Smooth muscle cell of the brain vasculature (primary cell): ENCODE results near the gene BMAL2.

ENCODE experiments used
- DNase-seq: peaks from one replicate; pipeline ENCODE4 v3.0.0-alpha.2; 2012; ENCODE audit warnings: low read depth, low spot score

Gene BMAL2, protein sequence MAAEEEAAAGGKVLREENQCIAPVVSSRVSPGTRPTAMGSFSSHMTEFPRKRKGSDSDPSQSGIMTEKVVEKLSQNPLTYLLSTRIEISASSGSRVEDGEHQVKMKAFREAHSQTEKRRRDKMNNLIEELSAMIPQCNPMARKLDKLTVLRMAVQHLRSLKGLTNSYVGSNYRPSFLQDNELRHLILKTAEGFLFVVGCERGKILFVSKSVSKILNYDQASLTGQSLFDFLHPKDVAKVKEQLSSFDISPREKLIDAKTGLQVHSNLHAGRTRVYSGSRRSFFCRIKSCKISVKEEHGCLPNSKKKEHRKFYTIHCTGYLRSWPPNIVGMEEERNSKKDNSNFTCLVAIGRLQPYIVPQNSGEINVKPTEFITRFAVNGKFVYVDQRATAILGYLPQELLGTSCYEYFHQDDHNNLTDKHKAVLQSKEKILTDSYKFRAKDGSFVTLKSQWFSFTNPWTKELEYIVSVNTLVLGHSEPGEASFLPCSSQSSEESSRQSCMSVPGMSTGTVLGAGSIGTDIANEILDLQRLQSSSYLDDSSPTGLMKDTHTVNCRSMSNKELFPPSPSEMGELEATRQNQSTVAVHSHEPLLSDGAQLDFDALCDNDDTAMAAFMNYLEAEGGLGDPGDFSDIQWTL

DNA sequence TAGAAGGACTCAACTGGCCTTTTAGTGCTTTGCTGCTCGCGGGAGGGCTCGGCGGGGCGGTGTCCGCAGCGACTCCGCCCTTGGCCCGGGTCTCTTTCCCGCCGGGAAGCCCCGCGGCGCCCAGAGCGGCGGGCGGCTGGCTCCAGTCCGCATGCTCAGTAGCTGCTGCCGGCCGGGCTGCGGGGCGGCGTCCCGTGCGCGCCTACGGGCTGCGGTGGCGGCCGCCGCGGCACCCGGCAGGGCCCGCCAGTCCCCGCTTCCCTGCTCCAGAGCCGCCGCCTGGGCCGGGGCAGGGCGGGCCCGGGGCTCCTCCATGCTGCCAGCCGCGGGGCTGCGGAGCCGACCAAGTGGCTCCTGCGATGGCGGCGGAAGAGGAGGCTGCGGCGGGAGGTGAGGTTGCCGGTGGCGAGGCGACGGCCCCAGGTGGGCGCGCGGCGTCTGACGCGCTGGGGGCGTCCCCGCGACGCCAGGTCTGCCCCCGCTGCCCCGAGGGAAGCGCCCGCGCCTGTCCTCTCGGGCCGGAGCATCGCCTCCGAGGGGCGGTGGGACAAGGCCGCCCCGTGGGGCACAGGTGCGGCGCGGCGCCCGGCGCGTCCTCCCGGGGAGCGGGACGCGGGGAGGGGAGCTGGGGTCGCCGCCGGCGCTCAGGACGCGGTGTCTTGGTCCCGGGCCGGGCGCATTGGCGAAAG, at the start of gene BMAL2:
Gene BMAL2 (plus strand): TSS at position 123 of the 689 bp plus-strand sequence. CDS start 237 bp downstream, at position 360.
- DNase-seq: no peak

GRCh38 chr12:27284021-27284420, 48.6 kb upstream of the BMAL2 start:
- DNase-seq: no peak

DNA sequence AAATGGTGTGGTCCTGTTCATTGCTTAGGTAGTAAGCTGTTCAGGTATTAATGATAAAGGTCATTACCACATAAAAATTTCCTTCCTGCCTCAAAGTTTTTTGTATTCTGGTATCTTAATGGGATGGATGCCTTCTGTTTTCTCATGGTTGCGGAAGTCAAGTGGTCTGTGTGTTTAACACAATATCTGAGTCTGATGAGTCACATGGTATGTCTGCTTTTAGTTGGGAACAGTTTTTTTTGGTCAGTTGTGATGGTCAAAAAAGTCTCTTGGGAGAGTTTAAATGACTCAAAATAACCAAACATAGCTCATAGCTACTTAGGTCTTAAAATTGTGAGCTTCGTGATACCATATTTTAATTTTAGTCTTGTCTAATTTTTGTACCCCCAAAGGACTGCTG, 47.9 kb upstream of the BMAL2 start:
- no peak for DNase-seq

DNA sequence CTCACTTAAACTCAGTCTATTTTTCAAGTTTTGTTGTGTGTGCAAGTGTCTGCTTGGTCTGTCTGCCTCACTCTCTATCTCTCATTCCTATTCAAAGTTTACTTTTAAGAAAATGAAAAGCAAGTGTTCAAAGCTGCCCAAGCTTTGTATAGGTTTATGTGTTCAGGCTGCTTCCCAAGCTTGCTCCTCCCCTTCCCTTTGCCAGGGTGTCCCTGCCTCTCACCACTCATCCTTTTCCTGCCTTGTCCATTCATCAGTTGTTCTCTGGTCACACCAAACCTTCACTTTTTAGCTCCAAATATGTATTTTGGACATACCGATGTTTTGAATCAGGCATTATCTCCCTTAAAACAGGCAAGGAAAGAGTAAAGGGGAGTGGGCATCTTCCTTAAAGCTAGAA, 47.2 kb upstream of the BMAL2 start:
- no peak for DNase-seq

DNA sequence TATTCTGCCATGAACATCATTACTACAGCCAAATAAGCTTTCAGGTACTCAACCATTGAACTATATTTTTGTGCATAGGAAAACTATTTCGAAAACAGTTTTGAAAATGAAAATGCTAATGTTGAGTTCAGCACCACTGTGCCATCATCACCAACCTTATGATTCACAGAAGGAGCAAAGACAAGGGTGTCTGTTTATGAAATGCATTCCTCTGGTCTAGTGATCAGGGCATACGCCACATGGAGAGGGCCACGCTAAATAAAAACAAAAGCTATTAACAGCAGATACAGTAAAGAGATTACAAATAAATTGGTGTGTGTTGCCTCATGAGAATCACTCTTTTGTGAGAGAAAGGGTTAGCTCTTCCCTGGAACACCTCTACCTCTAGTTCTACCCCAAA, 43.2 kb upstream of the BMAL2 start:
- DNase-seq: no peak

DNA sequence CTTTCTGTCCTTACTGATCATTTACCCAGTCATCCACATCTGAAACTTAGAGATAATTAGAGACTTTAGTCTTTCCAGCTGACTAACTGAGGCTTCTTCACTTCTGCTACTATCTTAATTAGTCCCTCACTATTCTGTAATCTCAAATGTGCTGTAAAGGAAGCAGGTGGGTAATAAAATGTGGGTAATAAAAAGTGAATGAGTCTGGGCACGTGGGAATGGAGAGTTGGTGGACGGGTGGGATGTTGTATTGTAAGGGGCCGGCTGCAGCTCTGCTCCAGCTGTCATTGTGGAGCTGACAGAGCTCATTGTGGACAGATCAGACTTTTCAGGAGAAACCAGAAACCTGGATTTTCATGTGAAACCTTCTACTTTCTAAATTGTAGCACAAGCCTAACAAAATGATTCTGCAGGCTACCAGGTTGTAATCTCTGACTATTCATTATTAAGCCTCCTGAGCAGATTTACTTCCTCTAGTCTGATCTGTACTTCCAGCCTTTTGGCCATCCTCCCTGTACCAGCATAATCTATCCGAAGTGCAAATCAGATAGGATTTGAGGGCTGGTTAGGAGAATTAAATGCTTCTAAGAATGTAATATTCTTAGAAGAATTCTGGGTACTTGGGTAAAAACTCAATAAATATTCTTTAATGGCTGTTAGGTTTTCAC, 42.0 kb upstream of the BMAL2 start:
- DNase-seq: no peak

GRCh38 chr12:27291862-27292261, 40.8 kb upstream of the BMAL2 start:
- no peak for DNase-seq

GRCh38 chr12:27292718-27293117, 39.9 kb upstream of the BMAL2 start:
- DNase-seq: no peak

DNA sequence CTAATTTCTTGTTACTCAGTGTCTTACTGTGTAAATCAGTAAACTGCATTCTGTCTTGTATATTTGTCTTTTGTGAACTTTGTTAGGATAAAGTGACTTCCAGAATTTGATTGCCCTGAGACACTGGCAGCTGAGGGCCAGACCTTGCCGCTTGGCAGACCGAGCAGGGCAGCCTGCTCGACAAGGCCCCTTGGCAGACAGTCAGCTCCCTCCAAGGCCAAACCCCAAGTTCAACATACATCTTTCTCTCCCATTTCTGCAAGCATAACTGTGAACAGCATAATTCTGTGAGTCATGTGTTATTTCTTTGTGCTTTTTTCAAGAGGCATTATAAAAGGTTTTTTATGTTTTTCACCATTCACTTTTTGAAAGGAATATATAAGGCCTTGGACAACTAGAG, 39.2 kb upstream of the BMAL2 start:
- no peak for DNase-seq

DNA sequence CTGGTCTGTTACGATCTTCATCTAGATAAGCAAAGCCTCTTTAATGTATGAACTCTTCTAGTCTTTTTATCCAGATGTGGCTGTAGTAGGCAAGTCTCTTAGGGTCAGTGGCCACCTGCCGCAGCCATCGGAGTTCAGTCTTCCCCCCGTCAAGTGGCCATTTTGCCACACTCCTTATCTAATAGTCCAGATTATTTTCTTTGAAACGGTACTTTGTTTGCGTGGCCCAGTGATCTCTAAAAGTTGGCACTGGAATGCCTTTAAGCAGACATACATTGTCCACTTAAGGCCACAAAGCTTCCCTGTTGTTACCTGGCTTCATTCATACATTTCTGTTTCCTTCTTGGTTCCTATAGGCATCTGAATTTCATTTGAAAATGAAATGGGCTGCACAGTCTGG, 36.0 kb upstream of the BMAL2 start:
- no peak for DNase-seq

DNA sequence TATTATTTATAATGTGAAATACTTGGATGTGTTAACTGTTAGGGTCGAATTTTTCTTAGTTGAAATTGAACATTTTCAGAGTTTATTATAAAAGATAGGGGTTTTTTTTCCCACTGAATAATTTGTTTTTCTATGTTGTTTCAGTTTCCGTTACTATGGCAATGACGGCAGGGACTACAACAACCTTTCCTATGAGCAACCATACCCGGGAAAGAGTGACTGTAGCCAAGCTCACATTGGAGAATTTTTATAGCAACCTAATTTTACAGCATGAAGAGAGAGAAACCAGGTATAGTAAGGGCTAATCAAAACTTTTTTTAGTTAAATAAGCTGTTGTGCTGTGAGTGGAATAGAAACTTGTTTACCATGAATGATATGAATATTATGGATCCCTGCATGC, 35.1 kb upstream of the BMAL2 start:
- DNase-seq: no peak

GRCh38 chr12:27299102-27299501, 33.5 kb upstream of the BMAL2 start:
- DNase-seq: no peak

DNA sequence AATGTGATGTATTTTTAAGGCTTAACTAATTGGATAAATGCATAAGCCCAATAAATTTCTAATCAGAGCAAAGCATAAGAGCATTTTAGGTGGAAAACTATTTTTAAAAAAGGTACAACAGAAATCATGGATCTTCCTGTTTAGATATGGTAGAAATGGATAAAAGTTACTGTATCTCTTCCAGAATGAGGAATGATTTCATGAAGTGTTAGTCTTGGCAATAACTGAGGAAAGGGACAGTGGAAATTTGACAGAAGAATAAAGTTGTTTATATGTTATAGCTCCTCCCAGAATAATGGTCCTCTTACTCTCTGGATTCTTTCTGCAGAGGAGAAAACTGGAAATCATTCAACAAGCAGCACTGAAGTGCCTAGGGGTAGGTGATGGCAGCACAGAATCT, 32.4 kb upstream of the BMAL2 start:
- no peak for DNase-seq

GRCh38 chr12:27303139-27304111, 29.2 kb upstream of the BMAL2 start:
- DNase-seq: no peak

GRCh38 chr12:27304856-27305255, 27.8 kb upstream of the BMAL2 start:
- no peak for DNase-seq

GRCh38 chr12:27305673-27306456, 26.8 kb upstream of the BMAL2 start:
- no peak for DNase-seq

GRCh38 chr12:27309293-27309994, 23.2 kb upstream of the BMAL2 start:
- DNase-seq: no peak

GRCh38 chr12:27309995-27310315, 22.7 kb upstream of the BMAL2 start:
- DNase-seq: no peak

GRCh38 chr12:27316947-27317346, 15.7 kb upstream of the BMAL2 start:
- no peak for DNase-seq

DNA sequence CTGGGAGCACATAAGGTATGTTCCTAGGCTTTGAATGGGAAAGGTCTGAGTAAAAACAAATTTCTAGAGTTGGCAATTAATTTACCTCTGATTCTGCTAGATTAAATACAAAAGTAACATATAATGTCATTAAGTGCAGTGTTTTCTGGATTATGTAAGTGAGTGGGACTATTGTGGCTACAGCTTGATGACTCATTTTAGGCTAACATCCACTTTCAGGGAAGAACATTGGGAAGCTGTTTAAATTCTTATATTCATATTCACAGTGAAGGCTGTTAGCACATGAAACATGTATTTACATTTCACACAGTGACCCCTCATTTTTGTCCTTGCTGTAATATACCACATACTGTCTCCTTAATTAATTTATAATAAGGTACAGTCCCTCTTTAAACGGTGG, 13.2 kb upstream of the BMAL2 start:
- DNase-seq: no peak
